GM19467 (cell line): ENCODE results near the gene NR1H3.
A peak's percentile ranks its signal among the peaks of the same experiment; 100 is the strongest.

ENCODE experiments used
- ATAC-seq: cut with Tn5 transposase; IDR thresholded peaks from one replicate; pipeline ENCODE4 v1.9.1; 2021; ENCODE audit warnings: mild to moderate bottlenecking, moderate library complexity; ENCODE audit not compliant: unreplicated experiment

Gene NR1H3

GRCh38 chr11:47269002-47269828 lies 11.4 kb downstream of the NR1H3 start:
- peak; percentile 50 for ATAC-seq

GRCh38 chr11:47269829-47270305 lies 12.1 kb downstream of the NR1H3 start, which contains the start of gene MADD:
MADD (plus strand) TSS chr11:47270133.
- peak; percentile 69 for ATAC-seq

GRCh38 chr11:47270331-47271271 lies 12.8 kb downstream of the NR1H3 start:
- no peak for ATAC-seq

- no peak for ATAC-seq
Observed at GRCh38 chr11:47271328-47271727, 13.5 kb downstream of the NR1H3 start.

- ATAC-seq = no peak
Observed at GRCh38 chr11:47271961-47272661, 14.3 kb downstream of the NR1H3 start.

DNA sequence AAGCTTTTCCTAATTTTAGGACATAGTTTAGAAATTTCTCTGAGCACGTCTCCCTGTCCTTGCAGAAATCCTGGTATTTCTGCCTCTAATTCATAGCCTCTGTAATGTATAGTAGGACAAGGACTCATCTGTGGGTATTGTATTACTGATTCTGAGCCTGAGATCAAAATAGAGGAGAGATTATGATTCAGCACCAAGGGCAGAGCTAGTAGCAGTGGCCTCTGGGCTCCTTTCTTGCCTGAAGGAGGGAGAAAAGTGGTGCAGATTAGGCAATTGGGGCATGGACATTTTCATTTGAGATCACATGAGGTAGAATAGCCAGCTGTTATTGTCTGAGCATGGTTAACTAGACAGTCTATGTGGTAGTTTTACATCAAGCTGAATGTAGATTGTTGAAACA lies 14.9 kb downstream of the NR1H3 start:
- ATAC-seq = no peak

- no peak for ATAC-seq
Observed at GRCh38 chr11:47274495-47275235, 16.9 kb downstream of the NR1H3 start.

GRCh38 chr11:47276923-47277322 lies 19.1 kb downstream of the NR1H3 start:
- ATAC-seq = no peak

DNA sequence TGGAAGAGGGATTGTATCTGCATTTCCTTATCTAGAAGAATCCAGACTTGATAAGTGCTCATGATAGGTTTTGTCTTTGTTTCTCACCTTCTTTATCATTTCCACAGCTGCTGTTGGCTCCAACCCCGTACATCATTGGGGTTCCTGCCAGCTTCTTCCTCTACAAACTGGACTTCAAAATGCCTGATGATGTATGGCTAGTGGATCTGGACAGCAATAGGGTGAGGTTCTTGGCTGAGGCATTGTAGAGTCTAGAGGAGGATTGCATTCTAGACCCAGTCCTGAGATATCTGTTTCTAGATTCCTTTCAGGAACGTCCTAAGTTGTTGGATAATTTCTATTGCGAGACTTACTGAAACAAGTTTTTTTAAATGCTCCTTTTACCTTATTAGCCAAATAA lies 20.3 kb downstream of the NR1H3 start:
- ATAC-seq = no peak

DNA sequence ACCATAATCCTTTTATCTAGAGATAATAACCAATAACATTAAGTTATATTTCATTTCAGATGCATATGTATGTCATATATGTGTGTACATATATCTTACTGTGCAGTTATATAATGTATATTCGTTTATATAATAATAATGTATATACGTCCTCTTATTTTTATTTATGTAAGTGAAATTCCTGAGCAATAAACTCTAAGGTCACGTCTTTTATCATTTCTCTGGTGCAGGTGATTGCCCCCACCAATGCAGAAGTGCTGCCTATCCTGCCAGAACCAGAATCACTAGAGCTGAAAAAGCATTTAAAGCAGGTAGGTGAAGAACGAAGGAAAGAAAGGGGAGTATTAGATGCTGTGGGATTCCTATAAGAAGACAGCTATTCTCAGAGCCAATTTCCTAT lies 21.0 kb downstream of the NR1H3 start:
- ATAC-seq = no peak

GRCh38 chr11:47280099-47280498 lies 22.3 kb downstream of the NR1H3 start:
- no peak for ATAC-seq

- no peak for ATAC-seq
Observed at GRCh38 chr11:47280860-47281259, 23.1 kb downstream of the NR1H3 start.

DNA sequence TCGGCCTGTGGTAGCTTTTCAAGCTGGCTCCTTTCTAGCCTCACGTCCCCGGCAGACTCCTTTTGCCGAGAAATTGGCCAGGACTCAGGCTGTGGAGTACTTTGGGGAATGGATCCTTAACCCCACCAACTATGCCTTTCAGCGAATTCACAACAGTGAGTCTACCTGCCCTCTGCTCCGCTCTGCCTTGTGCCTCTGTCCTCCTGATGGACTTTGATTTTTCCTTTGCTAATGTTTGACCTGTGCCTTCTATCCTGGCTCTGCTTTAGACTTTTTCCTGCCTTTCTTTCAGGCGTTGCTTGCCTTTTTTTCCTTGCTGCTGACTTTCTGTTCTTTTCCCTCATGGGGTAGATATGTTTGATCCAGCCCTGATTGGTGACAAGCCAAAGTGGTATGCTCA lies 24.7 kb downstream of the NR1H3 start:
- no peak for ATAC-seq

DNA sequence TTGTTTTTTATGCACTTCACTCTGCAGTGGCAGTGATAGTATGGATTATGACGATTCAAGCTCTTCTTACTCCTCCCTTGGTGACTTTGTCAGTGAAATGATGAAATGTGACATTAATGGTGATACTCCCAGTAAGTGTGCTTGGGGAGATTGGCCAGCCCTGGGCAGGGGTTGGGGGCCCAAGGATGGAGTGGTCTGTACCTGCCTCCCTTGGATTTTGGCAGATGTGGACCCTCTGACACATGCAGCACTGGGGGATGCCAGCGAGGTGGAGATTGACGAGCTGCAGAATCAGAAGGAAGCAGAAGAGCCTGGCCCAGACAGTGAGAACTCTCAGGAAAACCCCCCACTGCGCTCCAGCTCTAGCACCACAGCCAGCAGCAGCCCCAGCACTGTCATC lies 26.4 kb downstream of the NR1H3 start:
- ATAC-seq = no peak

DNA sequence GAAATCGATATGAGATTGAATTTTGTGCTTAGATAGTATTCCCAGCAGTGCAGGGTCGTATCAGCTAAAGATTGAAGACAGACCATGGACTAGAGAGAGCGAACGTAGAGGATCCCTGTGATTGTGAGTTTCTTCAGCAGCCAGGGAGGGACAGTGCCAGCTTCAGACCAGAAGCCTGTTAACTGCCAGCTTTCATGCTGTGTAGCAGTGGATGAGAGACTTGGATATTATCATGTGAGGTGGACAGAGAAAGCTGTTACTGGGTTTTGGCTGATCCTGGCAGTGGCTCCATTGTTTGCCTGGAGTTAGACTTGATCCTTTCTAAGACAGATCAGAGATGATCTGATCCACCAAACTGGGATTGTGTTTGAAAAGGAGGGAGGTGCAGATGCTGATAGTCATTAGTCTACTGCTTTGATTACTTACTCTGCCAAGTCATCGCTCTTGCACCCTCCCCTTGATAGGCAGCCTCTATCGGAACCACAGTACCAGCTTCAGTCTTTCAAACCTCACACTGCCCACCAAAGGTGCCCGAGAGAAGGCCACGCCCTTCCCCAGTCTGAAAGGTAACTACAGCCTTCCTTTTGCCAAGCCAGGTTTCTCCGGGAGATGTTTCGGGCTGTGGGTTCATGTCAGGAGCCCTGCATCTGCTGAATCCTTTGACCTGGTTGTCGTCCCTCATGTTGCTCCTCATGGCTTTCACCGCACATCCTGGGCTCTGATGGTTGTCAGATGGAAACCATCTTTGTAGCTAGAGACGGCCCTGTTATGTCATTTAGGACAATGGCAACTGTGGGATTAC lies 28.4 kb downstream of the NR1H3 start:
- no peak for ATAC-seq

DNA sequence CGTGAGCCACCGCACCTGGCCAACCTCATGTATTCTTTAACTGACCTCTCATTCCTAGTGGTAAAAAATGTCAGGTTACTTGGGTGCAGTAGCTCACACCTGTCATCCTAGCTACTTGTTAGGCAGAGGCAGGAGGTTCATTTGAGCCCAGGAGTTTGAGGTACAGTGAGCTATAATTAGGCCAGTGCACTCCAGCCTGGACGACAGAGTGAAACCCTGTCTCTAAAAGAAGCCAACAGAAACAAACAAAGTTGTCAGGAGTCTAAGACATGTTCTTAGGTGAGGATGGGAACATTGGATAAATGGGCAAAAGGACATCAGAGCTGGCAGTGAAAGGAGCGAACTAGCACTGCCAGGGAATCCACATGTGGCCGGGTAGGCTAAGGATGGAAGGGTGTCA lies 30.3 kb downstream of the NR1H3 start:
- no peak for ATAC-seq

DNA sequence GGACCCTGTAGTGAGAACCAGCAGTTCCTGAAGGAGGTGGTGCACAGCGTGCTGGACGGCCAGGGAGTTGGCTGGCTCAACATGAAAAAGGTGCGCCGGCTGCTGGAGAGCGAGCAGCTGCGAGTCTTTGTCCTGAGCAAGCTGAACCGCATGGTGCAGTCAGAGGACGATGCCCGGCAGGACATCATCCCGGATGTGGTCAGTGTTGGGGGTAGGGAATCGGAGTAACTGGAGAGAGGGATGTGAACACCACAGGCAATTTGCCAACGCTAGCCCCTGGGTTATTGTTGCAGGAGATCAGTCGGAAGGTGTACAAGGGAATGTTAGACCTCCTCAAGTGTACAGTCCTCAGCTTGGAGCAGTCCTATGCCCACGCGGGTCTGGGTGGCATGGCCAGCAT lies 32.1 kb downstream of the NR1H3 start:
- ATAC-seq = no peak

DNA sequence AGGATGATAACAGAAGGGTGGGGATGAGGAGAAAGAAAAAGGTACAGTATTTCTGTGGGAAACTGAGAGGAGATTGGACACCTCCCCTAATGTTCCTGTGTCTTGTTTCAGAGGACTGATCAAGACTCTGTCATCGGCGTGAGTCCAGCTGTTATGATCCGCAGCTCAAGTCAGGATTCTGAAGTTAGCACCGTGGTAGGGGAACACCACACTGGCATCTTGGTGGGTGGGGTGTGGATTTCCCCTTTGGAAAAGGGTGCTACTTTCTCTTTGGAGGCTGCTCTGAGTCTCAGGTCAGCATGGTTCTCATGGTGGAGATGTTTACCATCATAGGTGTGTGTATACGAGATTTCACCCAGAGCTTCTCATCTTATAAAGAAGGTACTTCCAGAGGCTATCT lies 37.6 kb downstream of the NR1H3 start:
- ATAC-seq = no peak

- no peak for ATAC-seq
Observed at GRCh38 chr11:47296045-47296444, 38.2 kb downstream of the NR1H3 start.

GRCh38 chr11:47299078-47299477 lies 41.3 kb downstream of the NR1H3 start:
- ATAC-seq = no peak
